Cardiac muscle cell (in vitro differentiated cells and primary cell): ENCODE data around the gene PDCD1LG2. TPM values are rescaled to one million over a fixed set of nuclear protein-coding genes. Genes with fewer than 3 reads are reported as not detected.

Experiments used
- DNase-seq, 2 donors: peaks; one replicate each; pipeline versions ENCODE4 v3.0.0 to v3.0.0-alpha.2; 2010 to 2017; ENCODE audit warnings: low read depth in 1 of 2, low spot score in 1 of 2
- H3K27ac ChIP-seq: fragments of 200-600 bp; sonication (generic); 2 replicates; pipeline ENCODE4 v1.5.1; 2016
- H3K27me3 ChIP-seq: fragments of 200-600 bp; sonication (generic); 2 replicates; pipeline ENCODE4 v1.6.0; 2016; ENCODE audit warnings: control low read depth
- H3K36me3 ChIP-seq: fragments of 200-600 bp; sonication (generic); 2 replicates; pipeline ENCODE4 v1.5.1; 2016; ENCODE audit warnings: control low read depth
- H3K4me1 ChIP-seq: fragments of 200-600 bp; sonication (generic); 2 replicates; pipeline ENCODE4 v1.8.1; 2017; ENCODE audit warnings: low read depth, mild to moderate bottlenecking, mixed run types
- H3K4me3 ChIP-seq: fragments of 200-600 bp; sonication (generic); 2 replicates; pipeline ENCODE4 v1.5.1; 2016; ENCODE audit warnings: mild to moderate bottlenecking
- H3K9me3 ChIP-seq: fragments of 200-600 bp; sonication (generic); 2 replicates; pipeline ENCODE4 v1.5.1; 2017; ENCODE audit warnings: low read depth, mild to moderate bottlenecking, control low read depth
- polyA plus RNA-seq: library from polyadenylated mRNA; unstranded; fragments of >200 nt; fragmentation: Nextera tagmentation; extraction: Ambion mirVana; gene quantifications from 2 replicates; pipeline ENCODE4 v1.2.1, GENCODE V29; 2016
- total RNA-seq: library from RNA; depleted of rRNA; stranded (reverse); fragments of >200 nt; gene quantifications from 2 replicates; pipeline ENCODE4 v1.2.3, GENCODE V29; 2016
- TF ChIP-seq, protein P1 (sequence below): IDR thresholded peaks from 2 replicates; pipeline ENCODE4 v1.5.1; 2012; ENCODE audit warnings: low read depth, mild to moderate bottlenecking, low read length

Gene PDCD1LG2
- total and polyA plus RNA-seq, 2 experiments from 2014 or later, result not detected

DNA sequence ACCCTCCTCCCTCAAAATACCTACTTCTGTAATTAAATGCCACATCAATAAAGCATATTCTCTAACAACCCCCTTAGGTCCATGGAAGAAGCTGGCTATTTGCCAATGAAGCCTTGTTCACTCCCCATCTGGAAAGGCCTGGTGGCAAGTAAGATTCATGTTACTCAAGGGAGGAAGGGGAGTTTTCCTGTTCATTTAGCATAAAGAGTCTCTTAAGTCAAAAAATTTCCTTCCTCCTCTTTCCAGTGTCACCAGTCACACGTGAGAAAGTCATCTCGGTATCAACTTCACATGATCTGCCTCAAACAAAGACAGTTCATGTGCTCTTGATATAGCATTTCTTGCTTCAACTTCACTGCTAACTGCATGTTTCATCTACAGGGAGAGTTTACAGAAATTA is 85.8 kb downstream of the PDCD1LG2 start:
- Histone ChIP-seq H3K36me3 (no peaks in the 10 kb centered on the region), H3K27ac (no peak overlapping the region), H3K4me1 (no peaks in the 10 kb centered on the region), H3K9me3 (no peaks in the 10 kb centered on the region), H3K27me3 (peaks cover 2% of the 10 kb centered on the region), H3K4me3 (no peak overlapping the region)
- DNase-seq, result peak in 1 of 2 donors; percentile 17
- TF ChIP-seq, protein P1, sequence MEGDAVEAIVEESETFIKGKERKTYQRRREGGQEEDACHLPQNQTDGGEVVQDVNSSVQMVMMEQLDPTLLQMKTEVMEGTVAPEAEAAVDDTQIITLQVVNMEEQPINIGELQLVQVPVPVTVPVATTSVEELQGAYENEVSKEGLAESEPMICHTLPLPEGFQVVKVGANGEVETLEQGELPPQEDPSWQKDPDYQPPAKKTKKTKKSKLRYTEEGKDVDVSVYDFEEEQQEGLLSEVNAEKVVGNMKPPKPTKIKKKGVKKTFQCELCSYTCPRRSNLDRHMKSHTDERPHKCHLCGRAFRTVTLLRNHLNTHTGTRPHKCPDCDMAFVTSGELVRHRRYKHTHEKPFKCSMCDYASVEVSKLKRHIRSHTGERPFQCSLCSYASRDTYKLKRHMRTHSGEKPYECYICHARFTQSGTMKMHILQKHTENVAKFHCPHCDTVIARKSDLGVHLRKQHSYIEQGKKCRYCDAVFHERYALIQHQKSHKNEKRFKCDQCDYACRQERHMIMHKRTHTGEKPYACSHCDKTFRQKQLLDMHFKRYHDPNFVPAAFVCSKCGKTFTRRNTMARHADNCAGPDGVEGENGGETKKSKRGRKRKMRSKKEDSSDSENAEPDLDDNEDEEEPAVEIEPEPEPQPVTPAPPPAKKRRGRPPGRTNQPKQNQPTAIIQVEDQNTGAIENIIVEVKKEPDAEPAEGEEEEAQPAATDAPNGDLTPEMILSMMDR, result no peak

DNA sequence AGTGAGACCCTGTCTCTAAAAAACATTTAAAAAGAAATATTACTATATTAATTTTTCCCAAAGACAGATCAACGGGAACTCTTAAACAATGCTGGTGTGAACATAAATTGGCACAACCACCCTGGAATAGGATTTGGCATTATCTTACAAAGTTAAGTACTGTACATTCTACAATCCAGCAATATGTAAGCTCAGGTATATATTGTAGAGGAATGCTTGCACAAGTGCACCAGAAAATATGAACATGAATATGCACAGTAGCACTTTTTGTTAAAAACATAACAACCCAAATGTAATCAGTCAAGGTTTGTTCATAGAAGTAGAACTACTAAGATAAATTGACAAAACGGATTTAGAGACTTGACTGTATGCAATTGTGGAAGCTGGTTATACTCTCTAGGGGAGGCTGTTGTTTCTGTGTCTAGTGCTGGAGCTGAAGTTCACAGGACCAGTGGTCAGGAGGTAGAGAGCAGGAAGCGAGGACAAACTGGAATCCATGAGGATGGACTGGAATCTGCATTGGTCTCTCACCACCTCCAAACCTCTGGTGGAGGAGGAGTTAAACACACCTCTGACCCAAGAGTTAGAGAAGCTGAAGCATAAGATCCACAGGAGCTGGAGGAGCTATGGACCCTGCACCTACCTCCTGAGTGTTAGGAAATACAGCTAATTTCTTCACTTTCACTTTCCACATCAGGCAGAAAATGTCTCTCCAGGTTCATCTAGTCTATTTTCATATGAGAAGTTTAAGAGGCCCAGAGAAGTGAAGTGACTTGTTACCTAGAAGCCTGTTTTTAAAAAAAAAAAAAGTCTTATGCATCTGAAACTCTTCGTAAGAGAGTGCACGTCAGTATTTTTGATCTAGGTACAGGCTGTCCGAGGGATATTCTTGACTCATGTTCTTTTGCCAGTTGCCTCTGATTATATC is 98.2 kb downstream of the PDCD1LG2 start:
- Histone ChIP-seq H3K27me3 (no peaks in the 10 kb centered on the region), H3K4me1 (no peaks in the 10 kb centered on the region), H3K4me3 (no peak overlapping the region), H3K9me3 (no peaks in the 10 kb centered on the region), H3K27ac (no peak overlapping the region), H3K36me3 (no peaks in the 10 kb centered on the region)
- TF ChIP-seq, protein P1, result no peak
- peak in 1 of 2 donors; percentile 20 for DNase-seq

DNA sequence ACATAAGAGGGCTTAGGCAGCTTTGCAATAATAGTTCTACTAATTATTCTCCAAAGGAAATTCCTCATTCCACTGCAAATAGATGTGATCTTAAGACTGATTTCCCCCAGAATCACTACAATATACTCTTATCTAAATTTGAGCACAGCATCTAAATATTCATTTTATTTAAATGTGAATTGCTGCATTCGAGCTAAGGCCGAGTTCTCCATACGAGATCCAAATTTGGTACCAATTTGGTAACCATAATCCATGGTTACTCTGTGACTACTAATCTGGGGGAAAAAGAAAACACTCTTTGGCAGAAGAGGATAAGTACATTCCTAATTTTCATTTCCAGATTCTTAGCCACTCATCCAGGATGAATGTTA is 98.9 kb downstream of the PDCD1LG2 start:
- no peak overlapping the region for H3K4me3 ChIP-seq
- H3K36me3 ChIP-seq, result no peaks in the 10 kb centered on the region
- no peak for DNase-seq
- no peaks in the 10 kb centered on the region for H3K4me1 ChIP-seq
- TF ChIP-seq, protein P1, result no peak
- no peaks in the 10 kb centered on the region for H3K9me3 ChIP-seq
- H3K27ac ChIP-seq, result no peak overlapping the region
- no peaks in the 10 kb centered on the region for H3K27me3 ChIP-seq

DNA sequence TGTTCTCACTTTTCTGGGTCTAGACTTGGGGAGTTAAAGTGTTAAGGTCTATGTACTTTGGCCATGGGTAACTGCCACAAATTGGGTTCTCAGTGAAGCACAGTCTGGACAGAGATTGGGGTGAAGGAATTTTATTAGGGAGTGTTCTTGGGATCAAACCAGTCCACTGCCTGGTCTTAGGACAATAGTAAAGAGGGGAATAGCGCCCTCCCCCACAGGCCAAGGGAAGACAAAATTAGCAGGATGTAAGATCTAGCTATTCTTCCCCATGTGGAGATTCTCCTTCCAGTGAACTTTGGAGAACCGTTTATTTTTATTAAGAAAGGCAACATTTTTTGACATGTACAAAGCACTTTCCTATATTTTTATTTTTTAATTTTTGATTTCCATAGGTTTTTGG is 100.2 kb downstream of the PDCD1LG2 start:
- Histone ChIP-seq H3K9me3 (no peaks in the 10 kb centered on the region), H3K4me3 (no peak overlapping the region), H3K4me1 (no peaks in the 10 kb centered on the region), H3K27ac (no peak overlapping the region), H3K36me3 (no peaks in the 10 kb centered on the region), H3K27me3 (no peaks in the 10 kb centered on the region)
- DNase-seq, result no peak
- TF ChIP-seq, protein P1, result no peak

DNA sequence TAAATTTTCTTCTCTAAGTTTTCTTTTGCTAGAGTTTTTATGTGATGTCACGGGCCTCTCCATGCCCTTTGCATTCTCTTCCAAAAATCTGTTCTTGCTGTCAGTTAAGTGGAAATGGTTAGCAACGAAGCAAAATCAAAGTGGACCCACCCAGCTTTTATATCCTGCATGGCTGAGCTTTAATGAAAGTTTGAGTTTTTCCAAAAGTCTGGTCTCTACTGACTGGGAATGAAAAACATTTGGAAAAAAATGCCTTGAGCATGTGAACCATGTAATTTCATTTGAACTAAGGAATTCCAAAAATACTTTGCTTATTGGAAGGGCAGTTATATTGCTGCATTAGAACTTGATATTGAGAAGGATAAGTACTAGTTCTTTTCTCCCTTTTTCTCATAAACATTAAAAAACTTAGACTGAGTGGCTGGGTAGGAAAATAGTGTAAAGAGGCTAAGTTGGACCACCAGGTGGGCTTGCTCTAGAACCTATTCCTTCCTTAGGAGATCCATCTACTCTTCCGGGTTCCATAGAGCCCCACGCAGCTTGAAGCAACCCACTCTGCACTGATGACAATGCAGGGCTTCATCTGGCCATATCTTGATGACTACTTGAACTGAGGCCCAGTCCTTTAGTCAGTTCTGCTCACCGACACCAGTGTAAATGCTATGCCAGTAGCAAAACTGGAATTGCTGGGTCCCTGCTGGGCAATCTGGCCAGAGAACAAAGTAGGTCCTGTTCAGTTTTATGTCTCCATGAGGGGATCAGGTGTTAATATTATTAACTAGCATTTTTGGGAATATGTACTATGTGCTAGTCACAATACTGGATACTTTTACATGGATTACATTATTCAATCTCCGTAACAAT is 101.2 kb downstream of the PDCD1LG2 start:
- no peaks in the 10 kb centered on the region for H3K4me1 ChIP-seq
- TF ChIP-seq, protein P1, result no peak
- no peak for DNase-seq

More for the DNA sequence above, 101.2 kb downstream of the PDCD1LG2 start:
- H3K4me3 ChIP-seq, result no peak overlapping the region
- no peak overlapping the region for H3K27ac ChIP-seq
- H3K9me3 ChIP-seq, result no peaks in the 10 kb centered on the region
- no peaks in the 10 kb centered on the region for H3K36me3 ChIP-seq
- H3K27me3 ChIP-seq, result no peaks in the 10 kb centered on the region
